GM21515 (cell line): ENCODE results near the gene PPM1N.

Experiments used
- ATAC-seq: cut with Tn5 transposase; IDR thresholded peaks from one replicate; pipeline ENCODE4 v1.9.1; 2021; ENCODE audit not compliant: unreplicated experiment

The PPM1N gene

DNA sequence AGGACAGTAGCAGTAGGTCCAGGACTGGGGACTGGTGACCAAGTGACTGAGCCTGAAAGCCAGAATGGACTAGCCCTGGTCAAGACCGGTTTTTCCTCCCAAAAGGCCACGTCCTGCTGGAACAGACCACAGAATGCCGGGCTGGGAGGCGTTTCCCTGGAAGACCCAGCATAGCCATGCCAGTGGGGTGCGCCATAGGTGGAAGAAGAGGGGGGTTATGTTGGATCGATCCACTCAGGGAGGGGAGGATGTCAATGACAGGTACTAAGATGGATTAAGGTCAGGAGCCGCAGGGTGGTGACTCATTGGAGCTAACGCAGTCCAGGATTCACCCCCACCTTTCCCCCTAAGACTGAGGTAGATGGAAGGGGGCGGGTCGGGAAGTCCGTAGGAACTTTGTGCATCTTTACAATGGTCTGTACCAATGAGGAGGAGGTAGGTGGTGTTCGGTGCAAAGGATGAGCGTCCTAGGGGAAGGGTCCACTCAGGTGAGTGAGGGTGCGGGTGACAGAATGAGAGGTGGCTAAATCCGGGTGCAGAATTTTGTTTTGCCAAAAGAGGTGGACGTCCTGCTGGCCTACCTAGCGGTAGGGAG, 30.0 kb downstream of the PPM1N start:
- ATAC-seq, result no peak

DNA sequence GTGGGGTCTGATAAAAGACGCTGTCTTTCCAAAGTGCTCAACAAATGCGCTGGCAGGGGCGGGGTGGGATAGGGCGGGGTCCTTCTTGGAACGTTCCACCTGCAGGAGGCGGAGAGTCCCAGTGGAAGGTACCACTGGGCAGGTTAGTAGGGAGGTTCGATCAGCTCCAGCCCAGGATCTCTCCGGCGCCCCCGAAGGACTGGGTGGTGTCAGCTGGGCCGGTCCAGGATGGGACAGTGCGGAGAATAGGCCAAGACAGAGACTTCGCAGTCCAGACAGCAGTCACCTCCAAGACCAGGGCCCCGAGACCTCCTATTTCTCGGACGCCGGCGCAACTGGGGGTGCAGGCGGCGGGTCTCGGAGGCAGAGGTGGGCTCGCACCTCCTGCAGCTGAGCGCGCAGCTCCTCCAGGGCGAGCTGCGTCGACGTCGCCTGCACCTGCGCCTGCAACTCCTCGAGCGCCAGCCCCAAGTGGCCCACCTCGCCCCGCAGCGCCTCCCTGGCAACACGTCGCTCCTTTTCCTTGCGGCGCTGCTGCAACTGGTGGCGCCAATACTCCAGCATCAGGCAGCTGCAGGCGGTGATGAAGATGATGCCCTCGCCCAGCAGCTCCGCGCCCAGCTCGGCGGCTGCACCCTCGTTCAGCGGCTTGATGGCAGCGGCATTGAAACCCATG, 30.6 kb downstream of the PPM1N start:
- no peak for ATAC-seq

DNA sequence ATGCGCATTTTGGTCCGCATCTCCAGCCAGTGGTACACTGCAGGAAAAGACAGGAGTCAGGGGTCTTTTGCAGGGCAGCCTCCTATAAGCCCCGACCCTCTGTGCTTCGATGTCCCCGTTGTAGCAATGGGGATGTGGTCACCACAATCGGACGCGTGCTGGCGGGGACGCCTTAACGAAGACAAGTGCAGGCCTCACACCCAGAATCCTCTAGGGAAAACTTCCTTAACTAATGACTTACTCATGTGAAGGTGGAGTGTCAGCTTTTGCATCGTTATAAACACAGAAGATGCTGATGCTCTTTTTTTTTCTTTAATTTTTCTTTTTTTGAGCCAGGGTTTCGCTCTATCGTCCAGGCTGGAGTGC, 31.2 kb downstream of the PPM1N start:
- ATAC-seq, result no peak

DNA sequence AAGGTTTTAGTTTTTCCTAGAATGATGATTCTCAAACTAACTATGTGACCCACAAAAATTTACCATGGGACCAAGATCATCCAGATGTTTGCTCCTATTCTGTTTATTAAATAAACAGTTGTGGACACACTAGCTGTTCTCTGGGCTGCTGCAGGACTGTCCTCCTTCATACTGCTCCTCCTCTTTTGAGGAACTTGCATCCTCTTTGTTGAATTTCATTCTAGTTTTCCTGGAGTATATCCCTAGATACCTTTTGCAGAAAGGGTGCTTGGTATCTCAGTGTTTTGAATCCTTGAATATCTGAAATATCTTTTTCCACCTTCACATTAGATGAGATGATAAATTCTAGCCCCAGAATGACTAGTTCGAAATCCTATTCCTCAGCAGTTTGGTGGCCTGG, 33.1 kb downstream of the PPM1N start:
- ATAC-seq, result no peak

DNA sequence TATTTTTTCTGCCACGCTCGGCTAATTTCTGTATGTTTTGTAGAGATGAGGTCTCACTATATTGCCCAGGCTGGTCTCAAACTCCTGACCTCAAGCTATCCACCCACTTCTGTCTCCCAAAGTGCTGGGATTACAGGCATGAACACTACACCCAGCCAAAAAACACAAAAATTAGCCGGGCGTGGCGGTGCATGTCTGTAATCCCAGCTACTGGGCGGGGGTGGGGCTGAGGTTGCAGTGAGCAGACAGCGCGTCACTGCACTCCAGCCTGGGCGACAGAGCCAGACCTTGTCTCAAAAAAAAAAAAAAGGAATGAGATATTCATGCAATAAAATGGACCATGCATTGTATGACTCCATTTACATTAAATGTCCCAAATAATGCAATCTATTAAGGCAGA, 41.2 kb downstream of the PPM1N start:
- no peak for ATAC-seq

DNA sequence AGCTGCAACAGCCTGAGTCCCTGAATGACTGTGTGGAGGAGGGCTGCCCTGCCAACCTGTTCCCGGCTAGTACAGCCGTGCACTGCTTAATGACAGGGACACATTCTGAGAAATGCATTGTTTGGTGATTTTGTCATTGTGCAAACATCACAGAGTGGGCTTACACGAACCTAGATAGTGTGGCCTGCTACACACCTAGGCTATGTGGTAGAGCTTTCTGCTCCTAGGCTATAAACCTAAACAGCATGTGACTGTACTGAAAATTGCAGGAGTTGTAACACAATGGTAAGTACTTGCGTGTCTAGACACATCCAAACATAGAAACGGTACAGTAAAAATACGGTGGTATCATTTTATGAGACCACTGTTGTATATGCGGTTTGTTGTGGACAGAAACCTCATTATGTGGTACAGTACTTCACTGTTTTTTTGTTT, 44.0 kb downstream of the PPM1N start:
- no peak for ATAC-seq

DNA sequence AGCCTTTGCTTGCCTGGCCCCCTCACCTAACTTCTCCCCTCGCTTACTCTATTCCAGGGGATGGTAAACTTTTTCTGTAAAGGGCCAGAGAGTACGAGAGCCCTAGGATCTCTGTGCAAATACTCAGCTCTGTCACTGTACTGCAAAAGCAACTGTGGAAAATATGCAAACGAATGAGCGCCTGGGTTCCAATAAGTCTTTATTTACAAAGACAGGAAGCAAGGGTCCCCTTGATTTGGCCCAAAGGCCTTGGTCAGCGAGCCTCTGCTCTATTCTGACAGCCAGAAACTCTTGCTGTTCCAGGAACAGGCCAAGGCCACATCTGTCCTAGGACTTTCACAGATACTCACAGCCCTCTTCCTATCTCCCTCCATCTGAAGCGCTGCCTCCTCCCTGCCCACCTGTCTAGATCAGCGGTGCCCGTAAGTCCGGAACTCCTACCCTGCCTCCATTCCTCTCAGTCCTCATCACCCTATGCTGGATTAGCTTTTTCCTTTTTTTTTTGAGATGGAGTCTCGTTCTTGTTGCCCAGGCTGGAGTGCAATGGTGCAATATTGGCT, 49.0 kb downstream of the PPM1N start:
- no peak for ATAC-seq

DNA sequence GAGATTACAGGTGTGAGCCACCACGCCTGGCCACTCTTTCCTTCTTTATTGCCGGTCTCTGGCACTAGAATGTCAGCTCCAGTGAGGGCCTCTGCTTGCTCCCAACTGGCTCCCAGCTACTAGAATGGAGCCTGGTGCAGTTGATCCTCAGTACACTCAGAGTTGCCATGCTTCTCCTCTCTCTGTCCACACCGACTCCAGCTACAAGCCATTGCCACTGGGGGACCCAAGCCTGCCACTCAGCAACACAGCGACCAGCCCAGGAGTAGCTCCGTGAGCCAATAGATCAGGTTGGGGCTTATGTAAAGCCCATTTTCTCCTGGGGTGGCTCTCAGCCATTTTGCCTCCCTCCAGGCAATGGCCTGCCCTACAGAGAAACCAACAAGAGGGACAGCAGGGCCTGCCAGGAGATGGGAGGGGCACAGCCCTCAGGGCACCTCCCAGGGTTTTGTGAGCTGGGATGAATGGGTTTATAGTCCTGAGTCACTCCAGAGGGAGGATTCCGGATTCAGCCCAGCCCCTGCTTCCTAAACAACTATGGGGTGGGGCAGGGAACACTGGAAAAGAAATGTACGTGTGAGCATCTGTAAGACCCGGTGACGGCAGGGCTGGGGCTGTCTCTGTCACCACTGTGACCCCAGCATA, 49.8 kb downstream of the PPM1N start:
- no peak for ATAC-seq
